PC-3 (cell line): ENCODE measurements around the gene PATL2. TPM values are rescaled to one million over a fixed set of nuclear protein-coding genes. Genes with fewer than 3 reads are reported as not detected.

Experiments used
- ATAC-seq: fragments of 200-7000 bp; cut with Tn5 transposase; 2 replicates; pipeline ENCODE4 v1.9.1; 2020; ENCODE audit warnings: mild to moderate bottlenecking, moderate library complexity
- BruUV-seq: library from RNA; stranded (reverse); fragments of 400-500 nt; replicated peaks from 2 replicates; lab custom pipeline; 2021; lab: Mats Ljungman, UMichigan
- CTCF ChIA-PET: fragments of 300-600 bp; sonication (Branson Sonifier 250); formaldehyde crosslinking; loops from one replicate; lab custom pipeline; 2022; ENCODE audit warnings: antibody characterized with exemption; lab: Charles Lee
- POLR2A ChIA-PET: fragments of 300-600 bp; sonication (Branson Sonifier 250); formaldehyde crosslinking; loops from one replicate; lab custom pipeline; 2022; ENCODE audit warnings: antibody characterized with exemption; ENCODE audit not compliant: unreplicated experiment; lab: Charles Lee
- DNase-seq: peaks from one replicate; pipeline ENCODE4 v3.0.0-alpha.2; 2015
- H2AFZ ChIP-seq: fragments of 300-600 bp; sonication (generic); 2 replicates; pipeline ENCODE4 v1.6.0; 2016; ENCODE audit warnings: antibody characterized with exemption, low read length
- H3F3A ChIP-seq: fragments of 300-600 bp; sonication (generic); one replicate; pipeline ENCODE4 v1.6.0; 2017; ENCODE audit warnings: antibody characterized with exemption, low read length, control low read depth, mild to moderate bottlenecking; ENCODE audit not compliant: unreplicated experiment
- H3K27ac ChIP-seq: fragments of 300-600 bp; sonication (generic); 2 replicates; pipeline ENCODE4 v1.5.1; 2016; ENCODE audit warnings: mild to moderate bottlenecking, low read length
- H3K27me3 ChIP-seq: fragments of 300-600 bp; sonication (generic); 2 replicates; pipeline ENCODE4 v1.6.1; 2016; ENCODE audit warnings: low read length, mixed read lengths
- H3K36me3 ChIP-seq: fragments of 300-600 bp; sonication (generic); 2 replicates; pipeline ENCODE4 v1.6.1; 2016; ENCODE audit warnings: low read depth, mixed run types, low read length, mixed read lengths
- H3K4me1 ChIP-seq: fragments of 300-600 bp; sonication (generic); 2 replicates; pipeline ENCODE4 v1.5.1; 2016; ENCODE audit warnings: low read length; ENCODE audit not compliant: insufficient read depth
- H3K4me2 ChIP-seq: fragments of 300-600 bp; sonication (generic); 2 replicates; pipeline ENCODE4 v1.6.0; 2016; ENCODE audit warnings: low read length
- H3K4me3 ChIP-seq: fragments of 300-600 bp; sonication (generic); 2 replicates; pipeline ENCODE4 v1.5.1; 2016; ENCODE audit warnings: mild to moderate bottlenecking, low read length, mixed read lengths
- H3K79me2 ChIP-seq: fragments of 300-600 bp; sonication (generic); 2 replicates; pipeline ENCODE4 v1.6.1; 2017; ENCODE audit warnings: low read length, mixed read lengths
- H3K9ac ChIP-seq: fragments of 300-600 bp; sonication (generic); 2 replicates; pipeline ENCODE4 v1.6.0; 2016; ENCODE audit warnings: mild to moderate bottlenecking, low read length
- H3K9me2 ChIP-seq: fragments of 300-600 bp; sonication (generic); replicated peaks from 2 replicates; pipeline ENCODE4 v1.6.1; 2016; ENCODE audit warnings: mixed run types, low read length, mixed read lengths
- H3K9me3 ChIP-seq: fragments of 300-600 bp; sonication (generic); 2 replicates; pipeline ENCODE4 v1.6.1; 2016; ENCODE audit warnings: low read length, mixed read lengths
- H4K20me1 ChIP-seq: fragments of 300-600 bp; sonication (generic); 2 replicates; pipeline ENCODE4 v1.6.1; 2016; ENCODE audit warnings: low read length, mixed read lengths
- EZH2 ChIP-seq: fragments of 300-600 bp; sonication (generic); IDR thresholded peaks from one replicate; pipeline ENCODE4 v1.6.1; 2017; ENCODE audit warnings: antibody characterized with exemption, mild to moderate bottlenecking, low read length; ENCODE audit not compliant: unreplicated experiment
- EZH2phosphoT487 ChIP-seq: fragments of 300-600 bp; sonication (generic); IDR thresholded peaks from 2 replicates; pipeline ENCODE4 v1.6.1; 2018; ENCODE audit warnings: mild to moderate bottlenecking, antibody characterized with exemption, low read length, borderline replicate concordance
- intact Hi-C: fragments of 100-400 bp; cut with micrococcal nuclease; formaldehyde crosslinking; loops from 2 replicates; pipeline ENCODE4 v1.9.0; 2023
- total RNA-seq: library from RNA; depleted of rRNA; stranded (reverse); fragments of >200 nt; gene quantifications from 2 replicates; pipeline ENCODE4 v1.2.3, GENCODE V29; 2014
- TF ChIP-seq, protein P1 (sequence below): fragments of 300-600 bp; sonication (generic); conservative IDR thresholded peaks from 2 replicates; pipeline ENCODE4 v1.5.1; 2017; ENCODE audit warnings: antibody characterized with exemption, low read depth, mild to moderate bottlenecking, low read length

Gene PATL2
- total RNA-seq, 1 experiment from 2014 or later: 0.15 TPM

DNA sequence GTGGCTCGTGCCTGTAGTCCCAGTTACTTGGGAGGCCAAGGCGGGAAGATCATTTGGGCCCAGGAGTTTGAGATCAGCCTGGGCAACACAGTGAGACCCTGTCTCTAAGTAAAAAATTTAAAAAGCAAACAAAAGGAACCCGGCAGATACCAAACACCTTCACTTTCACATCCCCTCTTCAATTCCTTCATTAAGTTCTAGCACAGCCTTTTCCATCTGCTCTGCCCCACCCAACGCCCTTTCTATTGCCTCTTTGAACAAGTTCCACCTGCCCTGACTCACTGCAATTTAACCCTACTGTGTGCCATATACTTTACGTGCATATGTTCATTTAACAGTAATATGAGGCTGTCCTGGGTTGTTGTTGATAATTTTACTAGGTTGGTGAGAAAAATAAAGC lies 35.2 kb downstream of the PATL2 start:
- CTCF ChIA-PET: no interaction called here
- H3K27ac ChIP-seq: no peak overlapping the region

DNA sequence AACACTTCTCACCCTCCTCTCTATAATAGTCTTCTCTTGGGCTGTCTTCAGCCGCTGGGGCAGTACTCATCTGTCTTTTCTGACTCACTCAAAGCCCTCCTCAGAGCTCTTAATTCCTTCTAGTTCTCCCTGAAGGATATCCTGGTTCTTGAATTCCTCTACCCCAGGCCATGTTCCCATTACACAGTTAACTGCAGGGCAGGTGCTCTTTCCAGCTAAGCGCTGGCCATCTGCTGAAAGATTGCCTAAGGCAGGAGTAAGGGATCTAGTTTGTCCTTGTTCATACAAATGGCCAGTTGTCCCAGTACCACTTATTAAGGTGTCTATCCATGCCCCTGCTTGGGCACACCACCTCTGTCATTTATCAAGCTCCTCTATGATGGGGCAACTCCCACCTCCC lies 37.5 kb downstream of the PATL2 start:
- Histone ChIP-seq H3K27me3 (no peaks in the 10 kb centered on the region), H3K27ac (no peak overlapping the region), H3K36me3 (no peaks in the 10 kb centered on the region), H3K4me3 (no peak overlapping the region), H3K9me3 (no peaks in the 10 kb centered on the region), H3K4me2 (no peak overlapping the region), H2AFZ (no peak overlapping the region), H3K79me2 (no peaks in the 10 kb centered on the region), H4K20me1 (no peaks in the 10 kb centered on the region), H3K4me1 (no peaks in the 10 kb centered on the region), H3F3A (no peaks in the 10 kb centered on the region), H3K9ac (no peak overlapping the region), H3K9me2 (no peaks in the 10 kb centered on the region)
- ChIA-PET POLR2A (no interaction called here), CTCF (interaction anchor here (0.6 kb wide), 1 partner anchor 195 kb away, joined by 4 read pairs; no protein-coding TSS in a partner anchor)
- no peak for DNase-seq
- no peak for ATAC-seq
- intact Hi-C loops: no loop called here
- no peak for TF ChIP-seq EZH2
- TF ChIP-seq EZH2phosphoT487: no peak
- TF ChIP-seq, protein P1, sequence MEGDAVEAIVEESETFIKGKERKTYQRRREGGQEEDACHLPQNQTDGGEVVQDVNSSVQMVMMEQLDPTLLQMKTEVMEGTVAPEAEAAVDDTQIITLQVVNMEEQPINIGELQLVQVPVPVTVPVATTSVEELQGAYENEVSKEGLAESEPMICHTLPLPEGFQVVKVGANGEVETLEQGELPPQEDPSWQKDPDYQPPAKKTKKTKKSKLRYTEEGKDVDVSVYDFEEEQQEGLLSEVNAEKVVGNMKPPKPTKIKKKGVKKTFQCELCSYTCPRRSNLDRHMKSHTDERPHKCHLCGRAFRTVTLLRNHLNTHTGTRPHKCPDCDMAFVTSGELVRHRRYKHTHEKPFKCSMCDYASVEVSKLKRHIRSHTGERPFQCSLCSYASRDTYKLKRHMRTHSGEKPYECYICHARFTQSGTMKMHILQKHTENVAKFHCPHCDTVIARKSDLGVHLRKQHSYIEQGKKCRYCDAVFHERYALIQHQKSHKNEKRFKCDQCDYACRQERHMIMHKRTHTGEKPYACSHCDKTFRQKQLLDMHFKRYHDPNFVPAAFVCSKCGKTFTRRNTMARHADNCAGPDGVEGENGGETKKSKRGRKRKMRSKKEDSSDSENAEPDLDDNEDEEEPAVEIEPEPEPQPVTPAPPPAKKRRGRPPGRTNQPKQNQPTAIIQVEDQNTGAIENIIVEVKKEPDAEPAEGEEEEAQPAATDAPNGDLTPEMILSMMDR: no peak
- BruUV-seq: no TSS peak

More for the DNA sequence above, 35.2 kb downstream of the PATL2 start:
- TF ChIP-seq, protein P1: no peak
- no peak for TF ChIP-seq EZH2phosphoT487
- no peak for TF ChIP-seq EZH2
- Histone ChIP-seq H3K9me2 (no peaks in the 10 kb centered on the region), H3K4me3 (no peak overlapping the region), H3K79me2 (no peaks in the 10 kb centered on the region), H3K4me1 (no peaks in the 10 kb centered on the region), H2AFZ (no peak overlapping the region), H3F3A (no peaks in the 10 kb centered on the region), H3K27me3 (no peaks in the 10 kb centered on the region), H3K4me2 (no peak overlapping the region), H3K36me3 (no peaks in the 10 kb centered on the region), H3K9ac (no peak overlapping the region), H3K9me3 (no peaks in the 10 kb centered on the region), H4K20me1 (no peaks in the 10 kb centered on the region)
- POLR2A ChIA-PET: no interaction called here
- ATAC-seq (no peak), DNase-seq (no peak)
- BruUV-seq: no TSS peak
- intact Hi-C loops: no loop called here

DNA sequence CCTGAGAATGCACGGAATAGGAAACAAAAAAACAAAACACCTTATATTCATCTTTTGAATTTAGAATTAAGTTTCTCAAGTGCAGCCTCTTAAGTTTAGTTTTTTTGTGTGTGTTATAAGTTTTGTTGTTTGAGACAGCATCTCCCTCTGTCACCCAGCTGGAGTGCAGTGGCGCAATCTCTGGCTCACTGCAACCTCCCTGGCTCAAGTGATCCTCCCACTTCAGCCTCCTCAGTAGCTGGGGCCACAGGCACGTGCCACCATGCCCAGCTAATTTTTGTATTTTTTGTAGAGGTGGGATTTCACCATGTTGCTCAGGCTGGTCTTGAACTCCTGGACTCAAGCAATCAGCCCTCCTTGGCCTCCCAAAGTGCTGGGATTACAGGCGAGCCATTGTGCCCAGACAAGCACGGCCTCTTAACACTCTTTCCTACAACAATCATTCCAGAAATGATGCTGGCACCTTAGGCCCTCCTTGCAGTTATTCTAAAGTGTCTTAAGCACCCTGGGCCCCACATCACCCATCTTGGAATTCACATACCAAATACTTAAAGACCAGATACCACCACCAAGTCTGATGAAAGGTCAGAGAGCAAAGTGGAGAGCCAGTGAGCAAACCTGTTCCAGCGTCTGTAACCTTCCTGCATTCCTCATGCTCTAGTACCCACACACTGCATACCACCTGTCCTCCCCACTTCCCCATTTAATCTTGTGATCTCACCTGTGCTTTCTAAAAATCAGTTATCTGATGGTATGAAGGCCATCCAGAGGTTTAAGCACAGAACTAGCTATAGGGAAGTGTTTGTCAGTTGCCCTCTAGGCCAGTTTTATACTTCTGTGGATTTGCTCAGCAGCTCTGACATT lies 40.8 kb downstream of the PATL2 start:
- Histone ChIP-seq H3K9me3 (no peaks in the 10 kb centered on the region), H3K9ac (no peak overlapping the region), H3K27ac (no peak overlapping the region), H3K4me3 (no peak overlapping the region), H3K9me2 (no peaks in the 10 kb centered on the region), H2AFZ (no peak overlapping the region), H3F3A (no peaks in the 10 kb centered on the region), H3K27me3 (no peaks in the 10 kb centered on the region), H3K4me2 (no peak overlapping the region), H3K79me2 (no peaks in the 10 kb centered on the region), H4K20me1 (no peaks in the 10 kb centered on the region), H3K4me1 (0 out of 2 replicates have a peak, but pooled peaks cover 3% of the 10 kb centered on the region), H3K36me3 (no peaks in the 10 kb centered on the region)
- intact Hi-C loops: no loop called here
- ATAC-seq (no peak), DNase-seq (no peak)
- no TSS peak for BruUV-seq
- ChIA-PET CTCF (interaction anchor here (0.5 kb wide), 1 partner anchor 91 kb away, joined by 3 read pairs; no protein-coding TSS in a partner anchor), POLR2A (no interaction called here)
- TF ChIP-seq EZH2phosphoT487 (no peak), EZH2 (no peak)
- TF ChIP-seq, protein P1: no peak
